Right lobe of liver (tissue), 6 donors: ENCODE results near the gene PAFAH1B2. TPM values are rescaled to one million over a fixed set of nuclear protein-coding genes. Genes with fewer than 3 reads are reported as not detected.
"Not testable (repeated sequence)": the region's sequence is repeated elsewhere in the genome, so short reads cannot be mapped to it uniquely, and the experiment has no call there.

Source experiments
- ATAC-seq, 4 donors: fragments of 200-7000 bp; cut with Tn5 transposase; one replicate each; pipeline ENCODE4 v1.9.1; 2020; ENCODE audit warnings: mild to moderate bottlenecking in 4 of 4, moderate library complexity in 4 of 4
- DNase-seq, 3 donors: peaks; one replicate each; pipeline ENCODE4 v3.0.0-alpha.2; 2020
- H3K27ac ChIP-seq, 3 donors: fragments of 200-600 bp; one replicate each; pipeline ENCODE4 v1.8.0; 2022
- H3K27me3 ChIP-seq, 2 donors: fragments of 200-600 bp; one replicate each; pipeline ENCODE4 v1.8.0; 2022
- H3K36me3 ChIP-seq, 4 donors: fragments of 200-600 bp; sonication (generic) in 1 of 4; one replicate each; pipeline versions ENCODE4 v1.5.1 to v1.8.0; 2017 to 2022; ENCODE audit warnings: control low read depth in 1 of 4
- H3K4me1 ChIP-seq, 4 donors: fragments of 200-600 bp; sonication (generic) in 1 of 4; one replicate each; pipeline versions ENCODE4 v1.5.1 to v1.8.0; 2017 to 2022; ENCODE audit warnings: control low read depth in 1 of 4
- H3K4me3 ChIP-seq, 3 donors: fragments of 200-600 bp; one replicate each; pipeline ENCODE4 v1.8.0; 2022
- H3K9me3 ChIP-seq, 4 donors: fragments of 200-600 bp; sonication (generic) in 1 of 4; one replicate each; pipeline versions ENCODE4 v1.5.1 to v1.8.0; 2017 to 2022; ENCODE audit warnings: control low read depth in 1 of 4
- CTCF ChIP-seq, 4 donors: fragments of 200-600 bp in 3 of 4; fragments of 450-650 bp in 1 of 4; IDR thresholded peaks; one replicate each; pipeline versions ENCODE4 v1.5.1 to v1.8.0; 2016 to 2022; ENCODE audit warnings: antibody characterized with exemption in 4 of 4, mild to moderate bottlenecking in 2 of 4
- POLR2A ChIP-seq: fragments of 450-650 bp; IDR thresholded peaks from one replicate; pipeline ENCODE4 v1.6.1; 2017; ENCODE audit warnings: antibody characterized with exemption, mild to moderate bottlenecking
- WGBS: methylation state at CpG from one replicate; pipeline ENCODE4 v1.1.6; 2018; ENCODE audit warnings: low coverage, low lambda C conversion rate; ENCODE audit not compliant: insufficient coverage; ENCODE audit errors: missing lambda C conversion rate; 5-methylcytosine and 5-hydroxymethylcytosine counted together
- intact Hi-C, 2 donors: fragments of 100-400 bp; cut with DNase I; formaldehyde crosslinking; loops; one replicate each; pipeline versions ENCODE4 v1.11.2 to v1.14.1; 2022
- total RNA-seq, 6 experiments: library from RNA; depleted of rRNA in 2 of 6; stranded (reverse); fragments of >200 nt in 2 of 6; fragmentation: NEBNext Ultra II Directional in 3 of 6; extraction: Animal tissue kit (Norgen Biotek cat#: 25700) in 3 of 6; gene quantifications; one replicate each; pipeline versions ENCODE4 v1.1.0 to v1.2.4, GENCODE V29; 2016 to 2023
- donor health status: DM: no; HTN: yes; CAD: no.
- donor health status: DM: no; HTN: no; CAD: no.
- donor health status: DM: no; HTN: no; CAD: no.
- donor health status: DM: no; HTN: yes; CAD: no.
- donor health status: DM: no; HTN: yes; CAD: no.

Gene PAFAH1B2
- total RNA-seq, 6 experiments from 2014 or later: 22.2 to 39.1 (median 29.3) TPM

GRCh38 chr11:117128289-117128688 lies 15.8 kb upstream of the PAFAH1B2 start:
- intact Hi-C loops: no loop called here
- H3K27me3 ChIP-seq: no peaks in the 10 kb centered on the region
- WGBS: 71% methylated on average over 4 of the region's 4 CpGs
- no peak overlapping the region for H3K4me3 ChIP-seq
- no peak for TF ChIP-seq CTCF (IDR thresholded peaks at IDR 0.05)
- no peak for TF ChIP-seq POLR2A
- H3K36me3 ChIP-seq: no peaks in the 10 kb centered on the region
- no peak overlapping the region for H3K27ac ChIP-seq
- ATAC-seq: peak in 1 of 4 donors; percentile 72
- no peaks in the 10 kb centered on the region for H3K9me3 ChIP-seq
- DNase-seq: no peak
- H3K4me1 ChIP-seq: peaks cover 0 to 4% (median 0%) of the 10 kb centered on the region in 4 donors

- H3K4me3 ChIP-seq: peak overlapping the region in 1 of 3 donors; percentile 10
- H3K27me3 ChIP-seq, H3K9me3 ChIP-seq, H3K4me1 ChIP-seq, DNase-seq, H3K36me3 ChIP-seq, H3K27ac ChIP-seq: not testable (repeated sequence)
- 95% methylated on average over 2 of the region's 7 CpGs for WGBS
- peak in 3 of 4 donors; percentile 13 to 42 (median 33) for ATAC-seq
- intact Hi-C loops: loop anchor here in 1 of 2 donors (5.0 kb wide), 1 partner anchor 77 kb away; no protein-coding TSS in a partner anchor
Observed at GRCh38 chr11:117130396-117130795, 13.7 kb upstream of the PAFAH1B2 start.

DNA sequence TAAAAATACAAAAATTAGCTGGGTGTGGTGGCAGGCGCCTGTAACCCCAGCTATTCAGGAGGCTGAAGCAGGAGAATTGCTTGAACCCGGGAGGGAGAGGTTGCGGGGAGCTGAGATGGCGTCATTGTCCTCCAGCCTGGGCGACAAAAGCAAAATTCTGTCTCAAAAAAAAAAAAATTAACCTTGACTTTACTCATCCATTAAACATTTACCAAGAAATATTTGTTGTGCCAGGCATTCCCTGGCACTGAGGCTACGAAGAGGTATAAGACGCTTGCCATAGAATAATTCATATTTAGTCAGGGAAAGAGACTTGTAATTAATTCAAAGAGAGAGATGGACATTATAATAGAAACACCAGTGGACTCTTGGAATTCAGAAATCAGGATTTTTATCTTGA lies 13.2 kb upstream of the PAFAH1B2 start:
- H3K36me3 ChIP-seq: no peaks in the 10 kb centered on the region
- 26% methylated on average over 7 of the region's 7 CpGs for WGBS
- TF ChIP-seq CTCF (IDR thresholded peaks at IDR 0.05) (no peak), POLR2A (no peak)
- ATAC-seq (peak; percentile 66 to 88 (median 83)), DNase-seq (no peak)
- intact Hi-C loops: loop anchor here in 1 of 2 donors (5.0 kb wide), 1 partner anchor 76 kb away; no protein-coding TSS in a partner anchor
- H3K27ac ChIP-seq: no peak overlapping the region
- H3K4me1 ChIP-seq: peaks cover 0 to 4% (median 0%) of the 10 kb centered on the region in 4 donors
- H3K27me3 ChIP-seq: no peaks in the 10 kb centered on the region
- no peaks in the 10 kb centered on the region for H3K9me3 ChIP-seq
- peak overlapping the region in 1 of 3 donors; percentile 10 for H3K4me3 ChIP-seq

- no peak overlapping the region for H3K4me3 ChIP-seq
- TF ChIP-seq CTCF (IDR thresholded peaks at IDR 0.05) (no peak), POLR2A (no peak)
- no peaks in the 10 kb centered on the region for H3K27me3 ChIP-seq
- no peak overlapping the region for H3K27ac ChIP-seq
- intact Hi-C loops: loop anchor here in 1 of 2 donors (5.0 kb wide), 1 partner anchor 73 kb away; no protein-coding TSS in a partner anchor
- no peak for ATAC-seq
- H3K36me3 ChIP-seq: no peaks in the 10 kb centered on the region
- no peak for DNase-seq
- H3K9me3 ChIP-seq: no peaks in the 10 kb centered on the region
- H3K4me1 ChIP-seq: peaks cover 0 to 4% (median 0%) of the 10 kb centered on the region in 4 donors
- 64% methylated on average over 3 of the region's 3 CpGs for WGBS
Observed at GRCh38 chr11:117134431-117134830, 9.7 kb upstream of the PAFAH1B2 start.

- not testable (repeated sequence) for H3K27ac ChIP-seq, ATAC-seq, H3K4me1 ChIP-seq, H3K36me3 ChIP-seq, H3K9me3 ChIP-seq, H3K27me3 ChIP-seq, DNase-seq, H3K4me3 ChIP-seq
- intact Hi-C loops: loop anchor here in 1 of 2 donors (5.0 kb wide), 1 partner anchor 72 kb away; no protein-coding TSS in a partner anchor
- WGBS: no CpG with 5 or more reads among the region's 4 CpGs
Observed at GRCh38 chr11:117134979-117135378, 9.1 kb upstream of the PAFAH1B2 start.

GRCh38 chr11:117137223-117138086 lies 6.6 kb upstream of the PAFAH1B2 start:
- H3K4me3 ChIP-seq, H3K36me3 ChIP-seq, intact Hi-C loops, H3K27me3 ChIP-seq, H3K9me3 ChIP-seq, H3K27ac ChIP-seq, DNase-seq, H3K4me1 ChIP-seq: not testable (repeated sequence)
- WGBS: no CpG with 5 or more reads among the region's 15 CpGs
- ATAC-seq: peak; percentile 17 to 47 (median 32)
